Measurements from ENCODE around the gene SPOCD1. TPM values are rescaled to one million over a fixed set of nuclear protein-coding genes. Genes with fewer than 3 reads are reported as not detected.

Gene SPOCD1
- polyA plus RNA-seq, 3 donors, result not detected

GRCh38 chr1:31857863-31858262 is 42.0 kb upstream of the SPOCD1 start:
- peaks cover 0 to 3% (median 0%) of the 10 kb centered on the region in 3 donors for H3K27me3 Mint-ChIP-seq (ENCODE audit: low read depth in 3 of 3)
- intact Hi-C loops (cut with micrococcal nuclease), result no loop called here
- TF ChIP-seq, protein P1, sequence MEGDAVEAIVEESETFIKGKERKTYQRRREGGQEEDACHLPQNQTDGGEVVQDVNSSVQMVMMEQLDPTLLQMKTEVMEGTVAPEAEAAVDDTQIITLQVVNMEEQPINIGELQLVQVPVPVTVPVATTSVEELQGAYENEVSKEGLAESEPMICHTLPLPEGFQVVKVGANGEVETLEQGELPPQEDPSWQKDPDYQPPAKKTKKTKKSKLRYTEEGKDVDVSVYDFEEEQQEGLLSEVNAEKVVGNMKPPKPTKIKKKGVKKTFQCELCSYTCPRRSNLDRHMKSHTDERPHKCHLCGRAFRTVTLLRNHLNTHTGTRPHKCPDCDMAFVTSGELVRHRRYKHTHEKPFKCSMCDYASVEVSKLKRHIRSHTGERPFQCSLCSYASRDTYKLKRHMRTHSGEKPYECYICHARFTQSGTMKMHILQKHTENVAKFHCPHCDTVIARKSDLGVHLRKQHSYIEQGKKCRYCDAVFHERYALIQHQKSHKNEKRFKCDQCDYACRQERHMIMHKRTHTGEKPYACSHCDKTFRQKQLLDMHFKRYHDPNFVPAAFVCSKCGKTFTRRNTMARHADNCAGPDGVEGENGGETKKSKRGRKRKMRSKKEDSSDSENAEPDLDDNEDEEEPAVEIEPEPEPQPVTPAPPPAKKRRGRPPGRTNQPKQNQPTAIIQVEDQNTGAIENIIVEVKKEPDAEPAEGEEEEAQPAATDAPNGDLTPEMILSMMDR (IDR thresholded peaks at IDR 0.05), result no peak
- no peak overlapping the region for H3K9ac ChIP-seq (ENCODE audit: insufficient read depth, low read length, poor library complexity, severe bottlenecking)
- no peaks in the 10 kb centered on the region for H3K9me3 ChIP-seq (replicated peaks in 1 of 2; ENCODE audit: control insufficient read depth in 1 of 2, insufficient read depth in 1 of 2, low read length in 2 of 2)
- H3K36me3 Mint-ChIP-seq, result no peaks in the 10 kb centered on the region
- H3K9me3 Mint-ChIP-seq, result no peaks in the 10 kb centered on the region
- no peaks in the 10 kb centered on the region for H3K4me1 ChIP-seq (ENCODE audit: control insufficient read depth in 1 of 2, insufficient read depth in 2 of 2, low read length in 2 of 2)
- no peaks in the 10 kb centered on the region for H3K4me1 Mint-ChIP-seq
- H3K4me3 Mint-ChIP-seq, result no peak overlapping the region
- no peak overlapping the region for H3K4me2 ChIP-seq (replicated peaks; ENCODE audit: extremely low read depth, low read length, poor library complexity, severe bottlenecking)
- no peaks in the 10 kb centered on the region for H3K36me3 ChIP-seq (replicated peaks in 1 of 2; ENCODE audit: control insufficient read depth in 1 of 2, insufficient read depth in 2 of 2, low read length in 2 of 2)
- 94% methylated on average over 2 of the region's 6 CpGs for WGBS (ENCODE audit: insufficient coverage)
- no peak overlapping the region for H3K4me3 ChIP-seq (replicated peaks in 1 of 3; ENCODE audit: low read depth in 2 of 3, low read length in 3 of 3)
- H2AFZ ChIP-seq (ENCODE audit: insufficient read depth, low read depth, low read length, poor library complexity, severe bottlenecking), result no peak overlapping the region
- DNase-seq, result no peak
- no peaks in the 10 kb centered on the region for H3K79me2 ChIP-seq (ENCODE audit: insufficient read depth, low read length)
- H3K27me3 ChIP-seq (ENCODE audit: control insufficient read depth in 2 of 2, insufficient read depth in 2 of 2, low read length in 2 of 2), result no peaks in the 10 kb centered on the region
- H3K27ac ChIP-seq (ENCODE audit: low read depth in 1 of 2, low read length in 2 of 2), result no peak overlapping the region
- no peak overlapping the region for H3K27ac Mint-ChIP-seq
- H4K20me1 ChIP-seq (ENCODE audit: insufficient read depth, low read length), result no peaks in the 10 kb centered on the region

DNA sequence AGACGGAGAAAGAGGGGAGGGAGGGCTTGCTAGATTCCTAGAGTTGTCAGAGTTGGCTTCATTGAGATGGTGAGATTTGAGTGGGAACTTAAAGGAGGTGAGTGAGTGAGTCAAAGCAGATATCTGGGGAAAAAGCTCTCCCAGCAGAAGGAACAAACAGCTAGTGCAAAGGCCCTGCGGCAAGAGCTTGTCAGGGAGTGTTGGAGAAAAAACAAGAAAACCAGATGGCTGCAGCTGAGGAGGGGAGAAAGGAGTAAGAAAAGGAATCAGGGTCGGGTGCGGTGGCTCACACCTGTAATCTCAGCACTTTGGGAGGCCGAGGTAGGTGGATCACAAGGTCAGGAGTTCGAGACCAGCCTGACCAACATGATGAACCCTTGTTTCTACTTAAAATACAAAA is 40.3 kb upstream of the SPOCD1 start:
- Histone ChIP-seq H3K4me1 (ENCODE audit: control insufficient read depth in 1 of 2, insufficient read depth in 2 of 2, low read length in 2 of 2) (no peaks in the 10 kb centered on the region), H3K9ac (ENCODE audit: insufficient read depth, low read length, poor library complexity, severe bottlenecking) (no peak overlapping the region), H3K79me2 (ENCODE audit: insufficient read depth, low read length) (no peaks in the 10 kb centered on the region), H3K36me3 (replicated peaks in 1 of 2; ENCODE audit: control insufficient read depth in 1 of 2, insufficient read depth in 2 of 2, low read length in 2 of 2) (no peaks in the 10 kb centered on the region), H4K20me1 (ENCODE audit: insufficient read depth, low read length) (no peaks in the 10 kb centered on the region), H3K27ac (ENCODE audit: low read depth in 1 of 2, low read length in 2 of 2) (no peak overlapping the region), H2AFZ (ENCODE audit: insufficient read depth, low read depth, low read length, poor library complexity, severe bottlenecking) (no peak overlapping the region), H3K27me3 (ENCODE audit: control insufficient read depth in 2 of 2, insufficient read depth in 2 of 2, low read length in 2 of 2) (no peaks in the 10 kb centered on the region), H3K4me3 (replicated peaks in 1 of 3; ENCODE audit: low read depth in 2 of 3, low read length in 3 of 3) (no peak overlapping the region), H3K4me2 (replicated peaks; ENCODE audit: extremely low read depth, low read length, poor library complexity, severe bottlenecking) (no peak overlapping the region), H3K9me3 (replicated peaks in 1 of 2; ENCODE audit: control insufficient read depth in 1 of 2, insufficient read depth in 1 of 2, low read length in 2 of 2) (no peaks in the 10 kb centered on the region)
- H3K4me1 Mint-ChIP-seq, result no peaks in the 10 kb centered on the region
- no peak overlapping the region for H3K27ac Mint-ChIP-seq
- peaks cover 0 to 3% (median 2%) of the 10 kb centered on the region in 3 donors for H3K27me3 Mint-ChIP-seq (ENCODE audit: low read depth in 3 of 3)
- intact Hi-C loops (cut with micrococcal nuclease), result no loop called here
- 96% methylated on average over 6 of the region's 6 CpGs for WGBS (ENCODE audit: insufficient coverage)
- DNase-seq, result no peak
- TF ChIP-seq, protein P1 (IDR thresholded peaks at IDR 0.05), result no peak
- no peak overlapping the region for H3K4me3 Mint-ChIP-seq
- H3K36me3 Mint-ChIP-seq, result no peaks in the 10 kb centered on the region
- H3K9me3 Mint-ChIP-seq, result no peaks in the 10 kb centered on the region

All from CD14-positive monocyte (primary cell).